Germinal center (tissue), 1 donor: Measurements from ENCODE around the gene CLEC9A.

Experiments used
- DNase-seq: peaks from one replicate; pipeline ENCODE4 v3.0.0; 2012; ENCODE audit warnings: mixed read lengths, low spot score

Gene CLEC9A

GRCh38 chr12:10067942-10068341 is 37.5 kb downstream of the CLEC9A start:
- no peak for DNase-seq

GRCh38 chr12:10068644-10069043 is 38.2 kb downstream of the CLEC9A start:
- DNase-seq = no peak

GRCh38 chr12:10069099-10069498 is 38.6 kb downstream of the CLEC9A start:
- no peak for DNase-seq

GRCh38 chr12:10069976-10070375 is 39.5 kb downstream of the CLEC9A start:
- no peak for DNase-seq

GRCh38 chr12:10070380-10070779 is 39.9 kb downstream of the CLEC9A start:
- DNase-seq = no peak

GRCh38 chr12:10072131-10072530 is 41.6 kb downstream of the CLEC9A start:
- no peak for DNase-seq

- no peak for DNase-seq
Observed at GRCh38 chr12:10073261-10073660, 42.8 kb downstream of the CLEC9A start.

GRCh38 chr12:10075451-10075850 is 45.0 kb downstream of the CLEC9A start:
- no peak for DNase-seq

- DNase-seq = no peak
Observed at GRCh38 chr12:10082117-10082874, 51.8 kb downstream of the CLEC9A start.

GRCh38 chr12:10084733-10085132 is 54.3 kb downstream of the CLEC9A start:
- no peak for DNase-seq

GRCh38 chr12:10086387-10086786 is 55.9 kb downstream of the CLEC9A start:
- no peak for DNase-seq

- DNase-seq = no peak
Observed at GRCh38 chr12:10088031-10088430, 57.5 kb downstream of the CLEC9A start.

GRCh38 chr12:10088955-10089900 is 58.7 kb downstream of the CLEC9A start:
- DNase-seq = no peak

GRCh38 chr12:10094646-10095395 is 64.3 kb downstream of the CLEC9A start:
- no peak for DNase-seq

GRCh38 chr12:10095971-10096370 is 65.5 kb downstream of the CLEC9A start:
- no peak for DNase-seq

- no peak for DNase-seq
Observed at GRCh38 chr12:10097521-10097920, 67.0 kb downstream of the CLEC9A start.

GRCh38 chr12:10098791-10099190 is 68.3 kb downstream of the CLEC9A start, which contains the start of gene CLEC1A:
Gene CLEC1A (minus strand): TSS chr12:10098985. CDS start chr12:10098922, 63 bp downstream.
- no peak for DNase-seq

- no peak for DNase-seq
Observed at GRCh38 chr12:10101042-10101579, 70.6 kb downstream of the CLEC9A start.

GRCh38 chr12:10101648-10102220 is 71.3 kb downstream of the CLEC9A start:
- no peak for DNase-seq

GRCh38 chr12:10102322-10102721 is 71.8 kb downstream of the CLEC9A start:
- no peak for DNase-seq

- DNase-seq = no peak
Observed at GRCh38 chr12:10110256-10110844, 79.9 kb downstream of the CLEC9A start.
